Stimulated activated CD4-positive, alpha-beta T cell treated with anti-CD3 and anti-CD28 coated beads, Interleukin-12 subunit alpha, Interleukin-12 subunit beta, amount 100 ng/mL, for 4 hours (primary cell): ENCODE results near the gene TNFSF9.
A peak's percentile ranks its signal among the peaks of the same experiment; 100 is the strongest.
"Not testable (repeated sequence)": the region's sequence is repeated elsewhere in the genome, so short reads cannot be mapped to it uniquely, and the experiment has no call there.

ENCODE experiments used
- DNase-seq: peaks from one replicate; pipeline ENCODE4 v3.0.0-alpha.2; 2020

TNFSF9 gene

GRCh38 chr19:6508028-6508771 lies 22.6 kb upstream of the TNFSF9 start:
- not testable (repeated sequence) for DNase-seq

- DNase-seq, result no peak
These were observed 21.5 kb upstream of the TNFSF9 start for GRCh38 chr19:6509118-6509971.

GRCh38 chr19:6510618-6511017 lies 20.2 kb upstream of the TNFSF9 start:
- no peak for DNase-seq

- DNase-seq, result no peak
These were observed 16.7 kb upstream of the TNFSF9 start for GRCh38 chr19:6514089-6514488.

- no peak for DNase-seq
These were observed 15.8 kb upstream of the TNFSF9 start for GRCh38 chr19:6514926-6515544.

GRCh38 chr19:6516018-6516658 lies 14.7 kb upstream of the TNFSF9 start:
- DNase-seq, result peak; percentile 68

- DNase-seq, result peak; percentile 95
These were observed 14.1 kb upstream of the TNFSF9 start for GRCh38 chr19:6516659-6517291.

- no peak for DNase-seq
These were observed 12.5 kb upstream of the TNFSF9 start for GRCh38 chr19:6518145-6518911.

- no peak for DNase-seq
These were observed 11.5 kb upstream of the TNFSF9 start for GRCh38 chr19:6519289-6519688.

- peak; percentile 29 for DNase-seq
These were observed 8.8 kb upstream of the TNFSF9 start for GRCh38 chr19:6521718-6522646.

- no peak for DNase-seq
These were observed 8.1 kb upstream of the TNFSF9 start for GRCh38 chr19:6522712-6523111.

GRCh38 chr19:6524311-6524710 lies 6.5 kb upstream of the TNFSF9 start:
- DNase-seq, result no peak

GRCh38 chr19:6527893-6528543 lies 2.8 kb upstream of the TNFSF9 start:
- DNase-seq, result no peak

- no peak for DNase-seq
These were observed 2.2 kb upstream of the TNFSF9 start for GRCh38 chr19:6528544-6529121.

- no peak for DNase-seq
These were observed 1.5 kb upstream of the TNFSF9 start for GRCh38 chr19:6529351-6529750.

- no peak for DNase-seq
These were observed 865 bp upstream of the TNFSF9 start for GRCh38 chr19:6529937-6530385.

GRCh38 chr19:6531163-6531955 lies 533 bp downstream of the TNFSF9 start:
- no peak for DNase-seq

- no peak for DNase-seq
These were observed 1.1 kb downstream of the TNFSF9 start for GRCh38 chr19:6531956-6532243.
